Stimulated activated CD4-positive, alpha-beta T cell treated with anti-CD3 and anti-CD28 coated beads, TNF-alpha, amount 100 ng/mL, for 48 hours (primary cell): ENCODE measurements around the gene CAPZB.
A peak's percentile ranks its signal among the peaks of the same experiment; 100 is the strongest.

Experiments used
- DNase-seq, 3 donors: peaks; one replicate each; pipeline ENCODE4 v3.0.0-alpha.2; 2020; ENCODE audit warnings: low read depth in 3 of 3

Gene CAPZB

GRCh38 chr1:19328486-19328885 is 156.9 kb downstream of the CAPZB start:
- DNase-seq = no peak

DNA sequence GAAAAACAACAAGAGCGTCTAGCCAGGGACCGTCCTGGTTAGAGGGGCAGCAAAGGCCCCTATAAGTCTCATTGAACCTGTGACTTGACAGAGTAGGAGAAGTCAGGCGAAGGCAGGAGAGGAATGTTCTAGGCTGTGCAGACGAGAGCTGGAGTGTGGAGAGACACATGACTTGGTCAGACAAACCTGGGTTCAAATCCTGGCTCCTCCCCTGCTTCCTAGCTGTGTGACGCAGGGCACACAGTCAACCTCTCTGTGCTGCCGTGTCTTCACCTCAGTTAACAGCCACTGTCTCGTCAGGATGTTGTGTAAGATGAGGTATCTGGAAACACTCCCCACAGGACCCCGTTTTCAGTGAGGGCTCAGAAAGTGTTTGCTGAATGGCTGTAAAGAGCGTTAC is 157.6 kb downstream of the CAPZB start:
- DNase-seq = no peak

- no peak for DNase-seq
Measured at GRCh38 chr1:19327301-19327700, 158.0 kb downstream of the CAPZB start.

- DNase-seq = no peak
Measured at GRCh38 chr1:19326748-19327065, 158.6 kb downstream of the CAPZB start.

DNA sequence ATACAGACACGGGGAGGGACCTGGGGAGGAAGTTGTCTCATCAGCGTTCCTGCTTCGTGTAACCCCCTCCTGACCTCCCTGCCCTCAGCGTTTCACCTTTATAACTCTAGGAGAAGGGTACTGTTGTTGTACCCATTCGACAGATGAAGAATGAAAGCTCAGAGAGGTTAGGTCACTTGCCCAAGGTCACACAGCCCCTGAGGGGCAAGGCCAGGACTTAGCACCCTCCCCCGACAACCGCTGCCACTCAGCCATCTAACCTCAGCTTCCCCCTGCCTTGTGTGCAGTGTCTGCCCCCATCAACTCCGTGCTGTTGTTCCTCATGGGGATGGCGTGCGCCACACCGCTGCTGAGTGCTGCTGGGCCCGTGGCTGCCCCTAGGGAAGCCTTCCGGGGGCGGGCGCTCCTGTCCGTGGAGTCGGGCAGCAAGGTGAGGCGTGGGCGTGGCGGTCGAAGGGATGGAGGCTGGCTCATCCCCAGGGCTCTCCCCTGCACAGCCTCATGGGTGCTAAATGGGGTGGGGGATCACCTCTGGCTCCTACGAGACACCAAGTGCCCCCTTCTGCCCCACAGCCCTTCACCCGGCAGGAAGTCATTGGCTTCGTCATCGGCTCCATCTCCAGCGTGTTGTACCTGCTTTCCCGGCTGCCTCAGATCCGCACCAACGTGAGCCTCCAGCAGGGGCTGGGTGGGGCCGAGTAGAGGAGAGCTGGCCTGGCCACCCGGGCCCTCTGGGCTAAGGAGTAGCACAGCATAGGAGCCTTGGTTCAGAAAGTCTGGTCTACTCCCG is 159.2 kb downstream of the CAPZB start:
- DNase-seq = no peak

GRCh38 chr1:19325368-19325957 is 159.9 kb downstream of the CAPZB start:
- DNase-seq = no peak

DNA sequence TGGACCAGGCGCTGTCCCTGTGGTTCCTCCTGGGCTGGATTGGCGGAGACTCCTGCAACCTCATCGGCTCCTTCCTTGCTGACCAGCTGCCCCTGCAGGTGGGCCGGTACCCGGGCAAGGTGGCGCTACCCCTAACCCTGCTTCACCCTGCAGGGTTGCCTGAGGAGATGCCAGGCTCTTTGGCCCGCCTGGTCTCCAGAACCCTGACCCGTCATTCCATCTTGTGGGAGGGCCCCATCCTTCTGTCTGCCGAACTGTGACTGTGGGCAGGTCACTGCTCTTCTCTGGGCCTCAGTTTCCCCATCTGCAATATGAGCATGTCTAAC is 160.7 kb downstream of the CAPZB start:
- no peak for DNase-seq

GRCh38 chr1:19323987-19324664 is 161.2 kb downstream of the CAPZB start:
- DNase-seq = no peak

- no peak for DNase-seq
Measured at GRCh38 chr1:19322481-19322880, 162.9 kb downstream of the CAPZB start.

- no peak for DNase-seq
Measured at GRCh38 chr1:19321071-19321470, 164.3 kb downstream of the CAPZB start.

DNA sequence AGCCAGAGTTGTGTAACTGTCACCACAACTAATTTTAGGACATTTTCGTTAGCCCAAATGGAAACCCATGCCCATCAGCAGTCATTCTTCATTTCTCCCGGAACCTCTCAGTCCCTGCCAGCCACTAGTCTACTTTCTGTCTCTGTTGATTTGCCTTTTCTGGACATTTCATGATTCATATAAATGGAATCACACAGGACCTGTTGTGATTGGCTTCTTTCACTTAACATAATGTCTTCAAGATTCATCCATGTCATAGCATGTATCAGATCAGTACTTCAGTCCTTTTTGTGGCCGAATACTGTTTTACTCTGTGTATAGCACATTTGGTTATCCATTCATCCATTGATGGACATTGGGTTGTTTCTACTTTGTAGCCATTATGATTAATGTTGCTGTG is 166.1 kb downstream of the CAPZB start:
- DNase-seq = no peak

GRCh38 chr1:19317126-19317910 is 168.0 kb downstream of the CAPZB start:
- DNase-seq = no peak

DNA sequence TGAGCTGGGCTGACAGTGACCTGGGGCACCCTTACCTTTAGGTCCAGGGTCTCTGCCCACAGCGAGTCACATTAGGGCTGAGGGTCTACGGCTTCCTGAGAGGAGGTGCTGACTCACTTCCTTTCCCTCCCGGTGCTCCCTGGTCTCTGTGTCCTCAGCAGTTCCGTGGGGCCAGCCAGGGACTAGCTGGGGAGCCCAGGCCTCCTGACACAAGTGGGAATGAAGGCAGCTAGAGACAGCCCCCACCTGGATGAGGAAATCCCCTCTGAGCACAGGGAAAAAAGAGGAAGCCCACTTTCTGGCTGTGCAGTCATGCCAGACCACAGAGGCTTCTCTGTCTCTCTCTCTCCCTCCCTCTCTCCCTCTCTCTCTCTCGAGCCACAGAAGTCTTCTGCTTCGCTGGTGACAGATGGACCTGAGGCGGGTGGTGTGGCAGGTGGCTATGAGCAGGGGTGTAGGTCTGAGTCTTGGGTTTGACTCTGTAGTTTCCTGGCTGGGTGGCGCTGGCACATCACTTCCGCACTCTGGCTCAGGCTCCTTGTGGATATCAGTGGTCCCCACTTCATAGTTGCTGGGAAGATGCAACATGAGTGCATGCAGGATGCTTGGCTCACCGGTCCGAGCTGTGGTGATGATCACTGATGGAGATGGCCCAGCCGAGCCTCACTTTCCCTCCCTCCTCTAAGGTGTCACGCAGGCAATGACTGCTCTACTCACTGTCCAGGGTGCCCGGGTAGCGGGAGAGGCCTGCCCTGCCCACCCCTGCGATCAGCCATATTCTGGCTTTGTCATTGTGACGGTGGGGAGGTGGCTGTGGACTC is 169.8 kb downstream of the CAPZB start:
- DNase-seq = no peak

- no peak for DNase-seq
Measured at GRCh38 chr1:19313961-19314882, 171.1 kb downstream of the CAPZB start.

DNA sequence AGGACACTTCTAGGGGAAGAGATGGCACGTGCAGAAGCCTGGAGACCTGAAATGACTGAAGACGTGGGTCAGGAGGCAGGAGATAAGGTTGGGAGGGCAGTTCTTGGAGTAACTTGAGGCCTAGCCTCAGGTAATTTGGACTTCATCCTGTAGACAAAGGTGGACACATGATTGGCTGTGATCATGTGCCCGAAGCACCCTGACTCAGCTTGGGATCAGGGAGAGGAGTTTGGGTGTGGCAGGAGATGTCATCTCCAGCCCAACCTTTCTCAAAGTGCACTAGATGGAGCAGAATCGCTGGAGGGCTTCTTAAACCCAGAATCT is 171.7 kb downstream of the CAPZB start:
- no peak for DNase-seq

DNA sequence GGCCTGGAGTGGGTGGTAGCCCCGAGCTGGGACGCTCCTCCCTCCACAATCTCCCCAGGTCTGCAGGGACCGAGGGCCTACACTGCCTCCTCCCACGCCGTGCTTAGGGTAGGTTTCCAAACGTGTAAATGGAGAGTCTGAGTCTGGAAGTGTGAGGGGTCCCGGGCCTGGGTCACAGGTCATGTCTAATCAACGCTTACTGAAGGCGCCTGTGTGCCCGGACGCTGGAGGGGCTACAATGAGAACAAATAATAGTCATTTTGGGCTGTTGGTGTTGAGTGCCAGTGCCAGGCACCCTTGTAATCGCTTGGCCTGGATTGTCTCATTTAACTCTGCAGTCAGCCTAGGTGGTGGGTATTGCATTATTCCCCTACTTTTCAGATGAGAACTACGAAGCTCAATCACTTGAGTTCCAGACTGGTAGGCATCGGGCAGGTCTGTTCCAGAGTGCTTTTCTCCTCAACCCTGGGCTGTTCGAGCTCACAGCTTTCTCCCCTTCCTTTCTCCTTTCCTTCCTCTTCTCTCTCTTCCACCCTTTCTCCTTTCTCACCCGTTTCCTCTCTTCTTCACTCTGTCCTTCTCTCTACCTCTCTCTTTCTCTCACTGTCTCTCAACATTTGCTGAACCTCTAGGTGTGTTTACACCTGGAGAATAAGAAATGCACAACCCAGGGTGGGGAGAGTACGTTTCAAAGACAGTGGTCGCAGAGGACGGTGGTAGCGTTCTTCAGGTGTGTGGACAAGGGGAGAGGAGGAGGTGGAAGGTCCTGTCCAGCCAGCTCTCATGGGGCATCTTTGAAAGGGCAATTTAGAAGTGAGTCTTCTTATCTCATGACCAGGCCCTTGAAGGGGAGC is 172.3 kb downstream of the CAPZB start:
- no peak for DNase-seq

- DNase-seq = peak; percentile 82 to 86 (median 83)
Measured at GRCh38 chr1:19311931-19312781, 173.2 kb downstream of the CAPZB start, which contains the start of the genes AKR7A2 and SLC66A1. TSS of gene AKR7A2 (minus strand) at chr1:19312144. CDS start at chr1:19312124, 20 bp downstream. TSS of gene SLC66A1 (plus strand) at chr1:19312326. CDS start at chr1:19317678, 5,352 bp downstream.

GRCh38 chr1:19311503-19311930 is 173.8 kb downstream of the CAPZB start:
- no peak for DNase-seq
